HCT116 (cell line): ENCODE data around the gene PCDH15. TPM values are rescaled to one million over a fixed set of nuclear protein-coding genes. Genes with fewer than 3 reads are reported as not detected.

Experiments
- ATAC-seq: fragments of 200-7000 bp; cut with Tn5 transposase; 2 replicates; pipeline ENCODE4 v1.9.1; 2020; ENCODE audit warnings: mild to moderate bottlenecking, moderate library complexity
- BruUV-seq: library from RNA; stranded (reverse); fragments of 400-500 nt; replicated peaks from 2 replicates; lab custom pipeline; 2021; lab: Mats Ljungman, UMichigan
- CTCF ChIA-PET: fragments of 300-600 bp; sonication (Branson Sonifier 250); formaldehyde crosslinking; loops from one replicate; lab custom pipeline; 2021; ENCODE audit warnings: antibody characterized with exemption; lab: Charles Lee
- POLR2A ChIA-PET: fragments of 300-600, 350-600 bp; sonication (Branson Sonifier 250); formaldehyde crosslinking; loops from one replicate; lab custom pipeline; 2021; ENCODE audit warnings: antibody characterized with exemption; lab: Charles Lee
- RAD21 ChIA-PET, 2 experiments: fragments of 300-600 bp; sonication (Branson Sonifier 250); formaldehyde crosslinking; loops; one replicate each; lab custom pipeline; 2023; ENCODE audit warnings: low total read pairs in 2 of 2; ENCODE audit not compliant: uncharacterized antibody in 2 of 2, unreplicated experiment in 2 of 2, low non-redundant PET in 1 of 2; lab: Charles Lee
- DNase-seq: peaks from one replicate; pipeline ENCODE4 v3.0.0-alpha.2; 2010; ENCODE audit warnings: low read depth, low spot score
- H2AFZ ChIP-seq: fragments of 200-600 bp; shearing (Covaris generic), sonication (generic); 2 replicates; pipeline ENCODE4 v1.6.1; 2017; ENCODE audit warnings: low read depth, mixed run types, mixed read lengths, antibody characterized with exemption, low read length; ENCODE audit not compliant: poor library complexity, severe bottlenecking
- H3K27ac ChIP-seq: 2 replicates; pipeline ENCODE4 v1.5.1; 2012; ENCODE audit warnings: low read depth, low read length
- H3K27me3 ChIP-seq: fragments of 200-600 bp; sonication (generic); 2 replicates; pipeline ENCODE4 v1.6.1; 2016; ENCODE audit warnings: mixed run types, low read length, mixed read lengths; ENCODE audit not compliant: insufficient read depth
- H3K36me3 ChIP-seq, 2 experiments: fragments of 200-500 bp in 1 of 2; fragments of 200-600 bp in 1 of 2; sonication (Bioruptor generic) in 1 of 2; sonication (generic) in 1 of 2; 2 replicates each; pipeline versions ENCODE4 v1.5.1 to v1.6.1; 2014 to 2016; ENCODE audit warnings: low read length in 2 of 2, inconsistent platforms in 1 of 2, mixed read lengths in 1 of 2, mixed run types in 1 of 2; ENCODE audit not compliant: insufficient read depth in 2 of 2, control insufficient read depth in 1 of 2
- H3K4me1 ChIP-seq, 2 experiments: fragments of 200-600 bp in 1 of 2; sonication (generic) in 1 of 2; 2 replicates each; pipeline versions ENCODE4 v1.5.1 to v1.6.1; 2012 to 2017; ENCODE audit warnings: low read length in 2 of 2, inconsistent platforms in 1 of 2, mild to moderate bottlenecking in 1 of 2, mixed read lengths in 1 of 2, mixed run types in 1 of 2, moderate library complexity in 1 of 2; ENCODE audit not compliant: insufficient read depth in 2 of 2, control insufficient read depth in 1 of 2
- H3K4me2 ChIP-seq: fragments of 200-600 bp; sonication (generic); 2 replicates; pipeline ENCODE4 v1.6.1; 2017; ENCODE audit warnings: mixed run types, low read length, mixed read lengths
- H3K4me3 ChIP-seq, 2 experiments: fragments of 200-600 bp in 1 of 2; sonication (generic) in 1 of 2; replicated peaks in 1 of 2; 2 replicates each; pipeline ENCODE4 v1.5.1; 2011 to 2016; ENCODE audit warnings: low read length in 2 of 2, control low read depth in 1 of 2, low read depth in 1 of 2, mild to moderate bottlenecking in 1 of 2, mixed read lengths in 1 of 2, mixed run types in 1 of 2
- H3K79me2 ChIP-seq: fragments of 200-600 bp; sonication (generic); 2 replicates; pipeline ENCODE4 v1.6.1; 2017; ENCODE audit warnings: mild to moderate bottlenecking, mixed run types, low read length, moderate library complexity, mixed read lengths; ENCODE audit not compliant: insufficient read depth
- H3K9ac ChIP-seq: fragments of 200-600 bp; sonication (generic); 2 replicates; pipeline ENCODE4 v1.6.1; 2016; ENCODE audit warnings: low read length, mixed read lengths
- H3K9me2 ChIP-seq: fragments of 200-600 bp; sonication (generic), shearing (Covaris generic); 2 replicates; pipeline ENCODE4 v1.6.1; 2017; ENCODE audit warnings: mixed run types, mild to moderate bottlenecking, moderate library complexity; ENCODE audit not compliant: insufficient read depth
- H3K9me3 ChIP-seq, 2 experiments: fragments of 200-500 bp in 1 of 2; fragments of 200-600 bp in 1 of 2; sonication (Bioruptor generic) in 1 of 2; sonication (generic) in 1 of 2; 2 replicates each; pipeline ENCODE4 v1.6.1; 2014 to 2017; ENCODE audit warnings: low read length in 2 of 2, mixed read lengths in 2 of 2, inconsistent platforms in 1 of 2, low read depth in 1 of 2, mild to moderate bottlenecking in 1 of 2, mixed run types in 1 of 2, moderate library complexity in 1 of 2; ENCODE audit not compliant: control insufficient read depth in 1 of 2, insufficient read depth in 1 of 2
- H4K20me1 ChIP-seq: fragments of 200-600 bp; sonication (generic), shearing (Covaris generic); 2 replicates; pipeline ENCODE4 v1.6.1; 2017; ENCODE audit warnings: mixed run types, mild to moderate bottlenecking, moderate library complexity; ENCODE audit not compliant: insufficient read depth
- EZH2phosphoT487 ChIP-seq: fragments of 200-600 bp; IDR thresholded peaks from 2 replicates; pipeline ENCODE4 v1.6.1; 2018; ENCODE audit warnings: antibody characterized with exemption, borderline replicate concordance
- JUND ChIP-seq: IDR thresholded peaks from 2 replicates; pipeline ENCODE4 v1.6.1; 2012
- REST ChIP-seq: IDR thresholded peaks from 2 replicates; pipeline ENCODE4 v1.6.1; 2012; ENCODE audit warnings: low read depth
- SIN3A ChIP-seq: IDR thresholded peaks from 2 replicates; pipeline ENCODE4 v1.6.1; 2012; ENCODE audit warnings: low read depth
- SP1 ChIP-seq: IDR thresholded peaks from 2 replicates; pipeline ENCODE4 v1.6.1; 2012; ENCODE audit warnings: low read depth
- SRF ChIP-seq: IDR thresholded peaks from 2 replicates; pipeline ENCODE4 v1.6.1; 2012; ENCODE audit warnings: low read depth
- TCF7L2 ChIP-seq: IDR thresholded peaks from 2 replicates; pipeline ENCODE4 v1.7.0; 2011; ENCODE audit warnings: borderline replicate concordance, inconsistent platforms; ENCODE audit not compliant: insufficient read depth, insufficient read length; ENCODE audit errors: extremely low read depth
- YY1 ChIP-seq: IDR thresholded peaks from 2 replicates; pipeline ENCODE4 v1.6.1; 2011; ENCODE audit warnings: low read length, low read depth, moderate library complexity, mild to moderate bottlenecking; ENCODE audit not compliant: insufficient replicate concordance; ENCODE audit errors: extremely low read depth
- intact Hi-C: fragments of 100-400 bp; cut with micrococcal nuclease; formaldehyde crosslinking; loops from 2 replicates; pipeline ENCODE4 v1.10.0; 2022
- total RNA-seq: library from RNA; stranded (reverse); gene quantifications from one replicate; pipeline ENCODE4 v1.2.1, GENCODE V29; 2021; ENCODE audit not compliant: unreplicated experiment

The PCDH15 gene
- total RNA-seq, 1 experiment from 2014 or later = not detected

GRCh38 chr10:54064215-54064614 lies 736.8 kb downstream of the PCDH15 start:
- intact Hi-C loops = no loop called here
- H3K9me2 ChIP-seq = no peaks in the 10 kb centered on the region
- H3K9ac ChIP-seq = no peak overlapping the region
- H3K4me3 ChIP-seq = no peak overlapping the region
- no peaks in the 10 kb centered on the region; the same call in 1 of the 2 replicates for H4K20me1 ChIP-seq
- no peak for ATAC-seq
- no peak overlapping the region for H3K27ac ChIP-seq
- BruUV-seq = no TSS peak
- POLR2A ChIA-PET = no interaction called here
- no peak overlapping the region for H2AFZ ChIP-seq
- RAD21 ChIA-PET = no interaction called here
- CTCF ChIA-PET = no interaction called here
- no peak for DNase-seq
- TF ChIP-seq YY1 (no peak), EZH2phosphoT487 (no peak), SRF (no peak), TCF7L2 (no peak), REST (no peak), SIN3A (no peak), JUND (no peak), SP1 (no peak)
- H3K4me2 ChIP-seq = no peak overlapping the region
- H3K36me3 ChIP-seq = no peaks in the 10 kb centered on the region
- H3K4me1 ChIP-seq = no peaks in the 10 kb centered on the region; a peak in 1 of 4 replicates
- H3K79me2 ChIP-seq = no peaks in the 10 kb centered on the region
- no peaks in the 10 kb centered on the region for H3K27me3 ChIP-seq
- peaks cover 19 to 21% of the 10 kb centered on the region in 2 experiments; a peak in 3 of 4 replicates for H3K9me3 ChIP-seq
